Tibial nerve (tissue), 4 donors: ENCODE results near the gene FAM83C. TPM values are rescaled to one million over a fixed set of nuclear protein-coding genes. Genes with fewer than 3 reads are reported as not detected.

Source experiments
- DNase-seq, 2 donors: peaks; one replicate each; pipeline ENCODE4 v3.0.0-alpha.2; 2019; ENCODE audit warnings: low spot score in 2 of 2
- H3K27ac ChIP-seq, 4 donors: fragments of 200-600 bp; sonication (generic) in 3 of 4; one replicate each; pipeline ENCODE4 v1.5.1; 2017 to 2019; ENCODE audit warnings: mild to moderate bottlenecking in 1 of 4
- H3K27me3 ChIP-seq, 2 donors: fragments of 200-600 bp; sonication (generic) in 1 of 2; one replicate each; pipeline versions ENCODE4 v1.5.1 to v1.6.0; 2017 to 2019
- H3K36me3 ChIP-seq, 3 donors: fragments of 200-600 bp; sonication (generic); one replicate each; pipeline ENCODE4 v1.5.1; 2018 to 2019
- H3K4me1 ChIP-seq, 4 donors: fragments of 200-600 bp; sonication (generic) in 3 of 4; one replicate each; pipeline ENCODE4 v1.5.1; 2017 to 2019
- H3K4me3 ChIP-seq, 4 donors: fragments of 200-600 bp; sonication (generic) in 3 of 4; one replicate each; pipeline ENCODE4 v1.5.1; 2017 to 2019; ENCODE audit warnings: mild to moderate bottlenecking in 1 of 4, moderate library complexity in 1 of 4
- H3K9me3 ChIP-seq, 4 donors: fragments of 200-600 bp; sonication (generic) in 3 of 4; one replicate each; pipeline ENCODE4 v1.5.1; 2017 to 2019
- CTCF ChIP-seq, 5 experiments: fragments of 200-600 bp in 3 of 5; fragments of 450-650 bp in 2 of 5; sonication (generic) in 3 of 5; IDR thresholded peaks; one replicate each; pipeline ENCODE4 v1.5.1; 2016 to 2019; ENCODE audit warnings: antibody characterized with exemption in 5 of 5, mild to moderate bottlenecking in 3 of 5, moderate library complexity in 2 of 5
- EP300 ChIP-seq, 2 donors: sonication (generic); formaldehyde crosslinking; IDR thresholded peaks; one replicate each; pipeline ENCODE4 v1.6.1; 2017; ENCODE audit warnings: antibody characterized with exemption in 2 of 2, mild to moderate bottlenecking in 1 of 2
- POLR2A ChIP-seq, 2 donors: fragments of 450-650 bp; IDR thresholded peaks; one replicate each; pipeline ENCODE4 v1.6.1; 2017; ENCODE audit warnings: antibody characterized with exemption in 2 of 2, mild to moderate bottlenecking in 2 of 2, moderate library complexity in 2 of 2
- WGBS, 2 donors: methylation state at CpG; one replicate each; pipeline ENCODE4 v1.1.5; 2018; 5-methylcytosine and 5-hydroxymethylcytosine counted together
- total RNA-seq, 4 donors: library from RNA; depleted of rRNA; stranded (reverse); fragments of >200 nt; gene quantifications; one replicate each; pipeline ENCODE4 v1.1.0, GENCODE V29; 2016

Gene FAM83C
- total RNA-seq, 4 donors from 2014 or later = not detected

GRCh38 chr20:35271073-35271882, 20.9 kb downstream of the FAM83C start:
- Histone ChIP-seq H3K36me3 (peaks cover 0 to 85% (median 0%) of the 10 kb centered on the region in 3 donors), H3K27ac (no peak overlapping the region), H3K27me3 (no peaks in the 10 kb centered on the region), H3K4me1 (peaks cover 0 to 20% (median under 1%) of the 10 kb centered on the region in 4 donors), H3K4me3 (no peak overlapping the region), H3K9me3 (no peaks in the 10 kb centered on the region)
- WGBS, 2 donors = 86 to 90% methylated on average over 14 to 19 of the region's 20 CpGs
- DNase-seq = no peak
- no peak for TF ChIP-seq EP300 (IDR thresholded peaks at IDR 0.05)
- TF ChIP-seq POLR2A (IDR thresholded peaks at IDR 0.05) = no peak
- TF ChIP-seq CTCF (IDR thresholded peaks at IDR 0.05) = no peak

DNA sequence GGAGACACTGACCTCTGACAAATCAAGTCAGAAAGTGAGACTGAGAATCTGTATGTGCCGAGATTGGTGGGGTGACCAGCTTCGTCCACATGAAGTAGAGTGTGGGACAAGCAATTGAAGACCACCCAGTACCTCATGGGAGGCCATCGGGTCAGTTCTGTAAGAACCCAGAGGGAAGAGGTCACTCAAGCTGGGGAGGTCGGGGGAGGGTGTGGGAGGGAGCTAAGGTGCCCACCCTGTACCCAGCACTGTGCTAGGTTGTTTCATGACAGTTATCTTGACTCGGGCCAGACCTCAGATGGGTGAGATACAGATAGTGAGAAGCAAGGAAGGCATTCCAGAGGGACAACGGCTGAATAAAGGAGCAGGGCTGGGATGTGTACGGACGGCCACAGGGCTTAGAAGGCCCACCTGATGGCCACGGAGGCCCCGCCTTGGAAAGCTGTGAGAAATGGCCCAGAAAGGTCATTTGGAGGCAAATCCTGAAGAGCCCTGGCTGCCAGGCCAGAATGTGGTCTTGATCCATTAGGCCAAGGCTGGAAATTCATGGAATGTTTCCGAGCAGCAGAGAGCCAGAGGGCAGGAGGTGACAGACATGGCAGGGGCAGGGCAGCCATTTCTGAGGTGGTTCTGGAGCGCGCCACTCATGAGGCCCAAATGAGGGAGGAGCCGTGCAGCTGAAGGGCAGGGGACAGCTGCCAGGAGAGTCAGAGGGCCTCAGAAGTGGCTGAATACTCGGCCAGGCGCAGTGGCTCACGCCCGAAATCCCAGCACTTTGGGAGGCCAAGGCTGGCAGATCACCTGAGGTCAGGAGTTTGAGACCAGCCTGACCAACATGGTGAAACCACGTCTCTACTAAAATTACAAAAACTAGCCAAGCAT, 22.0 kb downstream of the FAM83C start:
- H3K4me3 ChIP-seq = no peak overlapping the region
- H3K27ac ChIP-seq = no peak overlapping the region
- H3K36me3 ChIP-seq = peaks cover 0 to 81% (median 0%) of the 10 kb centered on the region in 3 donors
- WGBS, 2 donors = 84 to 85% methylated on average over 19 of the region's 19 CpGs
- TF ChIP-seq CTCF (IDR thresholded peaks at IDR 0.05) = no peak
- no peak for TF ChIP-seq EP300 (IDR thresholded peaks at IDR 0.05)
- no peak for TF ChIP-seq POLR2A (IDR thresholded peaks at IDR 0.05)
- DNase-seq = no peak
- H3K27me3 ChIP-seq = no peaks in the 10 kb centered on the region
- peaks cover 0 to 13% (median 0%) of the 10 kb centered on the region in 4 donors for H3K4me1 ChIP-seq
- H3K9me3 ChIP-seq = no peaks in the 10 kb centered on the region

DNA sequence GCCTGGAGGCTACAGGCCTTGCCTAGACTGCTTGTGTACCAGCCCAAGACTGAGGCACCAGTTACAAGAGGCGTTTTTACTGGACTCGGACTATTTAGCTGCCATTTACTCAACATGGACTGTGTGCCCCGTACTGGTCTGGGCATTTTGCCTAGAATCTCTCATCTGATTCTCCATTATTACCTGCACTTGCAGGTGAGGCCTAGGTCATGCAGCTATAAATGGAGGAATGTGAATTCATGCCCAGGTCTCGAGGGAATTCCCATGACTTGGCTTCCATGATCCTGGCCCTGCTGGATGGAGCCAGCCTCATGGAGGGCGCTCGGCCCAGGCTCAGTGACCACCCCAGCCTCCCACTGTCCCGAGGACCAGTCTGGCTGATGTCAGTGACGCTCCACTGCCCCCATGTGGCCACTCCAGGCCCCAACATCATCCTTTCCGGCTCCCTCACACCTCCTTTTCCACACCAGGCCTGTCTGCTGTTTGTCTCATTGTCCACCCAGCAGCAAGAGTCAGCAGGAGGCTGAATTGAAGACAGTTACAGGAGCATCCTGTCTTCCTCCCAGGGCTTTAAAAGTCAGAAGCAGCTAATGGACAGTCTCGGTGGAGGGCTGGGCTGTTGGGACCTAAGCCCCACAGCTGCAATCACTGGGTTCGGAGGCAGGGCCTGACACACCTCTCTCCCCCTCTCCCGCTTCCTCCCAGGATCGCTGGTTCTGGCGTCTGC, 23.0 kb downstream of the FAM83C start:
- DNase-seq = peak in 1 of 2 donors; percentile 58
- no peak overlapping the region for H3K4me3 ChIP-seq
- H3K36me3 ChIP-seq = peaks cover 0 to 77% (median 0%) of the 10 kb centered on the region in 3 donors
- no peak overlapping the region for H3K27ac ChIP-seq
- no peaks in the 10 kb centered on the region for H3K9me3 ChIP-seq
- whole genome bisulfite sequencing, 2 donors = 47 to 50% methylated on average over 14 of the region's 14 CpGs
- peaks cover 0 to 14% (median 0%) of the 10 kb centered on the region in 4 donors for H3K4me1 ChIP-seq
- no peaks in the 10 kb centered on the region for H3K27me3 ChIP-seq
- TF ChIP-seq POLR2A (IDR thresholded peaks at IDR 0.05) = no peak
- TF ChIP-seq CTCF (IDR thresholded peaks at IDR 0.05) = peak; percentile 51 to 68 (median 60)
- TF ChIP-seq EP300 (IDR thresholded peaks at IDR 0.05) = no peak

DNA sequence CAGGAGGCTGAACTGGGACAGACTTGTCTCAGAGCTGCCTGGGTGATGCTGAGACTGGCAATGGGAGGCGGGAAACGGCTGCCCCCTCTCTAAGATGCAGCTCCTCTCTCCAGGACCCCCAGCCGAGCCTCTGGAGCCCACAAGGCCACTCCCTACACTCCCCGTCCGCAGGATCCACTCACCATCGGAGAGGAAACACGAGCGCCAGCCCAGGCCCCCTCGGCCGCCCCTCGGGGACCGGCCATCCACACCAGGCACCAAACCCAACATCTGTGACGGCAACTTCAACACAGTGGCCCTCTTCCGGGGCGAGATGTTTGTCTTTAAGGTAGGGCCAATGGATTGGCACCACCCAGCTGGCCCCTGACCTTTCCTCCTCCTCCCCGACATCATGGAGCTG, 25.1 kb downstream of the FAM83C start:
- Histone ChIP-seq H3K27ac (no peak overlapping the region), H3K9me3 (no peaks in the 10 kb centered on the region), H3K27me3 (no peaks in the 10 kb centered on the region), H3K4me1 (peaks cover 0 to 22% (median 7%) of the 10 kb centered on the region in 4 donors), H3K36me3 (peaks cover 0 to 77% (median 0%) of the 10 kb centered on the region in 3 donors), H3K4me3 (no peak overlapping the region)
- TF ChIP-seq POLR2A (IDR thresholded peaks at IDR 0.05) (no peak), EP300 (IDR thresholded peaks at IDR 0.05) (no peak), CTCF (IDR thresholded peaks at IDR 0.05) (no peak)
- WGBS, 2 donors = 82 to 86% methylated on average over 11 to 16 of the region's 16 CpGs
- no peak for DNase-seq
